GM12878 (cell line): Measurements from ENCODE around the gene GPRC5C.

Source experiments
- BACH1 ChIP-seq: fragments of 450-650 bp; IDR thresholded peaks from 2 replicates; pipeline ENCODE4 v1.6.1; 2017; ENCODE audit warnings: mild to moderate bottlenecking, borderline replicate concordance
- CBFB ChIP-seq: IDR thresholded peaks from 2 replicates; pipeline ENCODE4 v1.6.1; 2016; ENCODE audit warnings: antibody characterized with exemption, low read depth
- CTCF ChIP-seq, 3 experiments: IDR thresholded peaks in 2 of 3; conservative IDR thresholded peaks in 1 of 3; 2 replicates each; pipeline ENCODE4 v1.5.1; 2011; ENCODE audit warnings: low read depth in 3 of 3, low read length in 3 of 3, mild to moderate bottlenecking in 3 of 3, control low read depth in 2 of 3, moderate library complexity in 2 of 3, inconsistent platforms in 1 of 3, mixed read lengths in 1 of 3; ENCODE audit not compliant: control insufficient read depth in 2 of 3, insufficient read depth in 1 of 3; ENCODE audit errors: extremely low read depth in 1 of 3
- MEF2A ChIP-seq: IDR thresholded peaks from 2 replicates; pipeline ENCODE4 v1.6.1; 2011; ENCODE audit warnings: low read depth, mild to moderate bottlenecking, low read length, moderate library complexity; ENCODE audit not compliant: insufficient read depth
- NFYA ChIP-seq: IDR thresholded peaks from 2 replicates; pipeline ENCODE4 v1.6.1; 2011; ENCODE audit warnings: low read depth, mild to moderate bottlenecking, low read length, improper control_type of control experiment, borderline replicate concordance
- POLR2A ChIP-seq: IDR thresholded peaks from 2 replicates; pipeline ENCODE4 v1.6.1; 2011; ENCODE audit warnings: low read depth, mild to moderate bottlenecking, low read length

DNA sequence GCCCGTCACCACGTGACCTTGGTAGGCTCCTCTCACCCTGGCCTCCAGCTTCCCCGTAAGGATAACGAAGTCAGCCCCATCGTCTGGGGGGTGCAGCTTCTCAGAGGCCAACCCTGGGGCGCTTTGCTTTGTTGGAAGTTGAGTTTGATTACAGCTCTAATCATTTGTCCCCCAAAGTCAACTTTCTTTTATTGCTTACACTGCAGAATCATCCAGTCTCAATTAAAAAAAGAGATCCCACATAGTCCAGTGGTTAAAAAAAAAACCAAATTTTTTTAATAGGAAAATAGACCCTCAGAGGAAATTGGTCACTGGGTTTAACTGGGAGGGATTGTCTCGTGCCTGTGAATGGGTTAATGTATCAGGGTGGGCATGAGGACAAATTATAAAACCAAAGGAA lies 7.8 kb upstream of the GPRC5C start:
- TF ChIP-seq CBFB (no peak), CTCF (IDR thresholded peaks at IDR 0.05 in 2 of 3, conservative IDR thresholded peaks at IDR 0.05 in 1 of 3; ENCODE audit: control insufficient read depth in 2 of 3, extremely low read depth in 1 of 3, insufficient read depth in 1 of 3, low read depth in 3 of 3, low read length in 3 of 3) (no peak), BACH1 (no peak), MEF2A (no peak), POLR2A (no peak), NFYA (no peak)
